Right atrium auricular region (tissue), 2 donors: ENCODE measurements around the gene NEUROG2. TPM values are rescaled to one million over a fixed set of nuclear protein-coding genes. Genes with fewer than 3 reads are reported as not detected.
"Not testable (repeated sequence)": the region's sequence is repeated elsewhere in the genome, so short reads cannot be mapped to it uniquely, and the experiment has no call there.

ENCODE experiments used
- DNase-seq: peaks from one replicate; pipeline ENCODE4 v3.0.0-alpha.2; 2019; ENCODE audit warnings: low spot score
- H3K27ac ChIP-seq, 2 donors: fragments of 200-600 bp; sonication (generic); 1 replicate in 1 of 2; 2 replicates in 1 of 2; pipeline ENCODE4 v1.5.1; 2016 to 2019
- H3K27me3 ChIP-seq, 2 donors: fragments of 200-600 bp; sonication (generic); one replicate each; pipeline versions ENCODE4 v1.5.1 to v1.6.0; 2017 to 2019
- H3K36me3 ChIP-seq: fragments of 200-600 bp; sonication (generic); one replicate; pipeline ENCODE4 v1.5.1; 2016
- H3K4me1 ChIP-seq, 2 donors: fragments of 200-600 bp; sonication (generic); one replicate each; pipeline versions ENCODE4 v1.5.1 to v1.6.0; 2017 to 2019
- H3K4me3 ChIP-seq, 2 donors: fragments of 200-600 bp; sonication (generic); 1 replicate in 1 of 2; 2 replicates in 1 of 2; pipeline ENCODE4 v1.5.1; 2017 to 2019; ENCODE audit warnings: mild to moderate bottlenecking in 1 of 2, moderate library complexity in 1 of 2
- H3K9me3 ChIP-seq, 2 donors: fragments of 200-600 bp; sonication (generic); one replicate each; pipeline ENCODE4 v1.5.1; 2019
- total RNA-seq, 2 donors: library from RNA; depleted of rRNA; stranded (reverse); fragments of >200 nt; gene quantifications; one replicate each; pipeline ENCODE4 v1.1.0, GENCODE V29; 2016
- TF ChIP-seq, protein P1 (sequence below), 2 donors: fragments of 200-600 bp; sonication (generic); IDR thresholded peaks; one replicate each; pipeline ENCODE4 v1.5.1; 2019; ENCODE audit warnings: antibody characterized with exemption in 2 of 2

Gene NEUROG2
- total RNA-seq, 2 donors from 2014 or later, result not detected

DNA sequence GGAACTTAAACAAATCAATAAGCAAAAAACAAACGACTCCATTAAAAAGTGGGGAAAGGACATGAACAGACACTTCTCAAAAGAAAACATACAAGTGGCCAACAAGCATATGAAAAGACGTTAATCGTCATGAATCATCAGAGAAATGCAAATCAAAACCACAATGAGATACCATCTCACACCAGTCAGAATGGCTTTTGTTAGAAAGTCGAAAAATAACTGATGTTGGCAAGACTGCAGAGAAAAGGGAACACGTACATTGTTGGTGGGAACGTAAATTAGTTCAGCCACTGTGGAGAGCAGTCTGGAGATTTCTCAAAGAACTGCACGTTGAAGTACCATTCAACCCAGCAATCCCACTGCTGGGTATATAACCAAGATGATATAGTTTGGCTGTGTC, 23.7 kb downstream of the NEUROG2 start:
- Histone ChIP-seq H3K27me3 (no peaks in the 10 kb centered on the region), H3K4me1 (no peaks in the 10 kb centered on the region), H3K4me3 (no peak overlapping the region), H3K36me3 (no peaks in the 10 kb centered on the region), H3K27ac (no peak overlapping the region), H3K9me3 (no peaks in the 10 kb centered on the region)
- TF ChIP-seq, protein P1, sequence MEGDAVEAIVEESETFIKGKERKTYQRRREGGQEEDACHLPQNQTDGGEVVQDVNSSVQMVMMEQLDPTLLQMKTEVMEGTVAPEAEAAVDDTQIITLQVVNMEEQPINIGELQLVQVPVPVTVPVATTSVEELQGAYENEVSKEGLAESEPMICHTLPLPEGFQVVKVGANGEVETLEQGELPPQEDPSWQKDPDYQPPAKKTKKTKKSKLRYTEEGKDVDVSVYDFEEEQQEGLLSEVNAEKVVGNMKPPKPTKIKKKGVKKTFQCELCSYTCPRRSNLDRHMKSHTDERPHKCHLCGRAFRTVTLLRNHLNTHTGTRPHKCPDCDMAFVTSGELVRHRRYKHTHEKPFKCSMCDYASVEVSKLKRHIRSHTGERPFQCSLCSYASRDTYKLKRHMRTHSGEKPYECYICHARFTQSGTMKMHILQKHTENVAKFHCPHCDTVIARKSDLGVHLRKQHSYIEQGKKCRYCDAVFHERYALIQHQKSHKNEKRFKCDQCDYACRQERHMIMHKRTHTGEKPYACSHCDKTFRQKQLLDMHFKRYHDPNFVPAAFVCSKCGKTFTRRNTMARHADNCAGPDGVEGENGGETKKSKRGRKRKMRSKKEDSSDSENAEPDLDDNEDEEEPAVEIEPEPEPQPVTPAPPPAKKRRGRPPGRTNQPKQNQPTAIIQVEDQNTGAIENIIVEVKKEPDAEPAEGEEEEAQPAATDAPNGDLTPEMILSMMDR (IDR thresholded peaks at IDR 0.05), result no peak
- DNase-seq, result no peak

DNA sequence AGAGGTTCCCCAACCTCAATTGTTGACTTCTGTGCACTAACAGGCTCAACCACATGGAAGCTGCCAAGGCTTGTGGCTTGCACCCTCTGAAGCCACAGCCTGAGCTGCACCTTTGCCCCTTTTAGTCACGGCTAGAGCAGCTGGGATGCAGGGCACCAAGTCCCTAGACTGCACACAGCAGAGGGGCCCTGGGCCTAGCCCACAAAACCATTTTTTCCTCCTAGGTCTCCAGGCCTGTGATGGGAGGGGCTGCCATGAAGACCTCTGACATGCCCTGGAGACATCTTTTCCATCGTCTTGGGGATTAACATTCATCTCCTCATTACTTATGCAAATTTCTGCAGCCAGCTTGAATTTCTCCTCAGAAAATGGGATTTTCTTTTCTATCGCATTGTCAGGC, 25.2 kb downstream of the NEUROG2 start:
- not testable (repeated sequence) for H3K27me3 ChIP-seq

GRCh38 chr4:112485930-112486329, 30.1 kb downstream of the NEUROG2 start:
- H3K4me1 ChIP-seq, result no peaks in the 10 kb centered on the region
- no peak for DNase-seq
- no peaks in the 10 kb centered on the region for H3K36me3 ChIP-seq
- H3K27me3 ChIP-seq, result no peaks in the 10 kb centered on the region
- H3K27ac ChIP-seq, result no peak overlapping the region
- no peak overlapping the region for H3K4me3 ChIP-seq
- peaks cover 0 to 12% of the 10 kb centered on the region in 2 donors for H3K9me3 ChIP-seq
- TF ChIP-seq, protein P1 (IDR thresholded peaks at IDR 0.05), result no peak

More for the DNA sequence above, 25.2 kb downstream of the NEUROG2 start:
- not testable (repeated sequence) for H3K36me3 ChIP-seq, H3K9me3 ChIP-seq, DNase-seq, H3K4me1 ChIP-seq, H3K27ac ChIP-seq, H3K4me3 ChIP-seq

DNA sequence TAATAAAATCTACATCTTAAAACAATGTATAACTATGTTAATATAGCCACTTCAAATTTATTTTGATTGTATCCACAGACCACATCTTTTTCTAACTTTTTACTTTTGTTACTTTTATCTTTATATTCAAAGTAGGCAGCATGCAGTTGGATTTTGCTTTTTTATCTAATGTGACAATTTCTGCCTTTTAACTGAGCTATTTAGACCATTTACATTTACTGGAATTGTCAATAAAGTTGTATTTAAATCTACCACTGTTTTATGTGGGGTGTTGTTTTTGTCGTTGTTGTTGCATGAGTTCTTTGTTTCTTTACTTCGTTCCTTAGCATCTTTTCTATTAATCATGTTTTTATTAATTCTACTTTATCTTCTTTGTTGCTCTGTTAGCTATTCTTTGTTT, 42.0 kb downstream of the NEUROG2 start:
- Histone ChIP-seq H3K27me3 (no peaks in the 10 kb centered on the region), H3K4me3 (no peak overlapping the region), H3K9me3 (no peaks in the 10 kb centered on the region), H3K4me1 (no peaks in the 10 kb centered on the region), H3K36me3 (no peaks in the 10 kb centered on the region), H3K27ac (no peak overlapping the region)
- TF ChIP-seq, protein P1 (IDR thresholded peaks at IDR 0.05), result no peak
- no peak for DNase-seq

DNA sequence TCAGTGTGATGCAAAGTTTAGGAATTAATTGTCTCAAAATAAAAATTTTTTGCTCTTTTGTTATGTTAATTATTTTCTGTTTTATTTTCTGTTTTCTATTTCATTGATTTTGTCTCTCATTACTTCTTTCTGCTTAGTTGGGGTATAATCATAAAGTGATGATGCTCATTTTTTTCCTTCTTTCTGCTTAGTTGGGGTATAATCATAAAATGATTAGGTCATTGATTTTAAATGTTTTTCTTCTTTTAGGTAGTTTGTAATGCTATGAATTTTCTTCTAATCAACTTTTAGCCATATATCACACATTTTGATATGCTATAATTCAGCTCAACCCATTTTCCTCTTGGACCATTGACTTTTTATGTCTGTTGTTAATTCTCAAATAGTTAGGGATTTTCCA, 43.7 kb downstream of the NEUROG2 start:
- TF ChIP-seq, protein P1 (IDR thresholded peaks at IDR 0.05), result no peak
- Histone ChIP-seq H3K36me3 (no peaks in the 10 kb centered on the region), H3K4me1 (no peaks in the 10 kb centered on the region)

More for the DNA sequence above, 43.7 kb downstream of the NEUROG2 start:
- Histone ChIP-seq H3K9me3 (no peaks in the 10 kb centered on the region), H3K27ac (no peak overlapping the region), H3K27me3 (no peaks in the 10 kb centered on the region), H3K4me3 (no peak overlapping the region)
- DNase-seq, result no peak

Other genes starting within 250 kb of the NEUROG2 start
- 10 to 100 TPM in 1 of 2 donors, 1 to 10 TPM in 1; 9.5 to 14.5 TPM for gene TIFA, start 230.3 kb downstream of the NEUROG2 start, total RNA-seq
- gene ALPK1, start 218.8 kb downstream of the NEUROG2 start, total RNA-seq, result 1 to 10 TPM; 4.2 to 8.1 TPM
- gene ZGRF1, start 120.7 kb upstream of the NEUROG2 start, total RNA-seq, result 1 to 10 TPM; 1.0 to 2.0 TPM
- gene LARP7, start 121.0 kb upstream of the NEUROG2 start, total RNA-seq, result 10 to 100 TPM; 31.6 to 50.1 TPM